Ectodermal cell (in vitro differentiated cells): ENCODE data around the gene KIAA1671.
A peak's percentile ranks its signal among the peaks of the same experiment; 100 is the strongest.

ENCODE experiments used
- H3K27ac ChIP-seq: 2 replicates; pipeline ENCODE4 v1.7.0; 2013; ENCODE audit warnings: mild to moderate bottlenecking, low read depth, low read length; ENCODE audit not compliant: insufficient read depth, poor library complexity, severe bottlenecking
- H3K27me3 ChIP-seq: 2 replicates; pipeline ENCODE4 v1.7.0; 2013; ENCODE audit warnings: mild to moderate bottlenecking, low read length; ENCODE audit not compliant: insufficient read depth, control insufficient read depth, poor library complexity, severe bottlenecking
- H3K36me3 ChIP-seq: one replicate; pipeline ENCODE4 v1.7.0; 2013; ENCODE audit warnings: low read length; ENCODE audit not compliant: control insufficient read depth, insufficient read depth
- H3K4me1 ChIP-seq: one replicate; pipeline ENCODE4 v1.7.0; 2013; ENCODE audit warnings: low read length; ENCODE audit not compliant: control insufficient read depth, insufficient read depth
- H3K4me3 ChIP-seq: 2 replicates; pipeline ENCODE4 v1.7.0; 2013; ENCODE audit warnings: low read depth, low read length, control low read depth; ENCODE audit not compliant: insufficient read depth
- H3K9me3 ChIP-seq: 2 replicates; pipeline ENCODE4 v1.7.0; 2013; ENCODE audit warnings: mild to moderate bottlenecking, low read length, moderate library complexity; ENCODE audit not compliant: control insufficient read depth
- WGBS, 2 experiments: methylation state at CpG; one replicate each; pipeline ENCODE4 v1.1.7; 2013; ENCODE audit warnings: missing lambda C conversion rate in 2 of 2; 5-methylcytosine and 5-hydroxymethylcytosine counted together

KIAA1671 gene

GRCh38 chr22:25120761-25121212 lies 168.3 kb downstream of the KIAA1671 start:
- H3K4me3 ChIP-seq: no peak overlapping the region
- 81 to 83% methylated on average over 12 of the region's 12 CpGs for WGBS, 2 experiments

GRCh38 chr22:25122136-25122764 lies 169.7 kb downstream of the KIAA1671 start:
- peaks cover 3% of the 10 kb centered on the region for H3K36me3 ChIP-seq
- H3K4me3 ChIP-seq: no peak overlapping the region
- no peaks in the 10 kb centered on the region for H3K9me3 ChIP-seq
- H3K27ac ChIP-seq: no peak overlapping the region
- H3K4me1 ChIP-seq: peaks cover 14% of the 10 kb centered on the region
- H3K27me3 ChIP-seq: no peaks in the 10 kb centered on the region
- 92 to 94% methylated on average over 14 of the region's 14 CpGs for WGBS, 2 experiments

More at GRCh38 chr22:25120761-25121212, 168.3 kb downstream of the KIAA1671 start:
- H3K27ac ChIP-seq: peak overlapping the region; percentile 56
- no peaks in the 10 kb centered on the region for H3K27me3 ChIP-seq
- H3K4me1 ChIP-seq: peaks cover 8% of the 10 kb centered on the region
- no peaks in the 10 kb centered on the region for H3K9me3 ChIP-seq
- peaks cover 3% of the 10 kb centered on the region for H3K36me3 ChIP-seq

GRCh38 chr22:25123677-25124076 lies 171.2 kb downstream of the KIAA1671 start:
- WGBS, 2 experiments: 96 to 97% methylated on average over 3 of the region's 3 CpGs
- H3K27me3 ChIP-seq: no peaks in the 10 kb centered on the region

GRCh38 chr22:25125693-25126357 lies 173.3 kb downstream of the KIAA1671 start:
- Histone ChIP-seq H3K27ac (no peak overlapping the region), H3K9me3 (no peaks in the 10 kb centered on the region), H3K27me3 (no peaks in the 10 kb centered on the region), H3K36me3 (peaks cover 3% of the 10 kb centered on the region), H3K4me1 (peaks cover 14% of the 10 kb centered on the region), H3K4me3 (no peak overlapping the region)
- WGBS, 2 experiments: 92 to 94% methylated on average over 9 of the region's 9 CpGs

More at GRCh38 chr22:25123677-25124076, 171.2 kb downstream of the KIAA1671 start:
- Histone ChIP-seq H3K27ac (no peak overlapping the region), H3K4me3 (no peak overlapping the region), H3K9me3 (no peaks in the 10 kb centered on the region), H3K4me1 (peaks cover 18% of the 10 kb centered on the region), H3K36me3 (peaks cover 3% of the 10 kb centered on the region)

GRCh38 chr22:25126510-25126909 lies 174.0 kb downstream of the KIAA1671 start:
- H3K9me3 ChIP-seq: no peaks in the 10 kb centered on the region
- WGBS, 2 experiments: 93 to 100% methylated on average over 1 of the region's 1 CpG
- H3K27me3 ChIP-seq: no peaks in the 10 kb centered on the region
- peaks cover 3% of the 10 kb centered on the region for H3K36me3 ChIP-seq
- H3K4me3 ChIP-seq: no peak overlapping the region
- H3K4me1 ChIP-seq: peaks cover 14% of the 10 kb centered on the region
- H3K27ac ChIP-seq: no peak overlapping the region

GRCh38 chr22:25127318-25127717 lies 174.8 kb downstream of the KIAA1671 start:
- Histone ChIP-seq H3K36me3 (peaks cover 2% of the 10 kb centered on the region), H3K9me3 (no peaks in the 10 kb centered on the region), H3K4me3 (no peak overlapping the region), H3K4me1 (peaks cover 16% of the 10 kb centered on the region), H3K27me3 (no peaks in the 10 kb centered on the region), H3K27ac (no peak overlapping the region)
- 38 to 47% methylated on average over 4 to 6 of the region's 6 CpGs for WGBS, 2 experiments

- WGBS, 2 experiments: 87 to 89% methylated on average over 5 to 6 of the region's 6 CpGs
- no peaks in the 10 kb centered on the region for H3K9me3 ChIP-seq
- no peaks in the 10 kb centered on the region for H3K36me3 ChIP-seq
- peaks cover 21% of the 10 kb centered on the region for H3K4me1 ChIP-seq
- no peaks in the 10 kb centered on the region for H3K27me3 ChIP-seq
- no peak overlapping the region for H3K27ac ChIP-seq
- H3K4me3 ChIP-seq: no peak overlapping the region
These were observed 177.9 kb downstream of the KIAA1671 start for GRCh38 chr22:25130462-25130861.

GRCh38 chr22:25131198-25131887 lies 178.8 kb downstream of the KIAA1671 start:
- Histone ChIP-seq H3K36me3 (no peaks in the 10 kb centered on the region), H3K27me3 (no peaks in the 10 kb centered on the region), H3K9me3 (no peaks in the 10 kb centered on the region), H3K4me3 (no peak overlapping the region), H3K27ac (no peak overlapping the region), H3K4me1 (peaks cover 21% of the 10 kb centered on the region)
- 85% methylated on average over 9 of the region's 9 CpGs for WGBS, 2 experiments

- Histone ChIP-seq H3K36me3 (no peaks in the 10 kb centered on the region), H3K27me3 (no peaks in the 10 kb centered on the region), H3K27ac (no peak overlapping the region), H3K9me3 (no peaks in the 10 kb centered on the region), H3K4me3 (no peak overlapping the region), H3K4me1 (peaks cover 12% of the 10 kb centered on the region)
- 85 to 90% methylated on average over 4 of the region's 4 CpGs for WGBS, 2 experiments
These were observed 181.5 kb downstream of the KIAA1671 start for GRCh38 chr22:25134028-25134427.

- Histone ChIP-seq H3K27me3 (no peaks in the 10 kb centered on the region), H3K27ac (no peak overlapping the region), H3K36me3 (no peaks in the 10 kb centered on the region), H3K9me3 (no peaks in the 10 kb centered on the region), H3K4me3 (no peak overlapping the region), H3K4me1 (peaks cover 12% of the 10 kb centered on the region)
- 84 to 88% methylated on average over 2 of the region's 2 CpGs for WGBS, 2 experiments
These were observed 181.9 kb downstream of the KIAA1671 start for GRCh38 chr22:25134451-25134850.
